IMR-90 (cell line): ENCODE data around the gene SNAPC2. TPM values are rescaled to one million over a fixed set of nuclear protein-coding genes. Genes with fewer than 3 reads are reported as not detected.

Source experiments
- ATAC-seq: fragments of 200-7000 bp; cut with Tn5 transposase; 2 replicates; pipeline ENCODE4 v1.9.1; 2020; ENCODE audit warnings: low read depth, mild to moderate bottlenecking, moderate library complexity
- BruUV-seq: library from RNA; stranded (reverse); fragments of 400-500 nt; replicated peaks from 2 replicates; lab custom pipeline; 2021; lab: Mats Ljungman, UMichigan
- CTCF ChIA-PET: fragments of 300-600 bp; formaldehyde crosslinking; extraction: SDS; loops from one replicate; lab custom pipeline; 2021; ENCODE audit warnings: antibody characterized with exemption; lab: Yijun Ruan, JAX
- POLR2A ChIA-PET: fragments of 300-600 bp; sonication (Branson Sonifier 250); formaldehyde crosslinking; loops from one replicate; lab custom pipeline; 2022; ENCODE audit warnings: antibody characterized with exemption; ENCODE audit not compliant: unreplicated experiment; lab: Charles Lee
- DNase-seq: peaks from one replicate; pipeline ENCODE4 v3.0.0; 2013
- H2AFZ ChIP-seq: replicated peaks from 2 replicates; pipeline ENCODE3; 2013; ENCODE audit warnings: low read length, mild to moderate bottlenecking; ENCODE audit not compliant: poor library complexity
- H2AK5ac ChIP-seq: 2 replicates; pipeline ENCODE4 v1.6.1; 2013; ENCODE audit warnings: low read depth, low read length, inconsistent platforms
- H2AK9ac ChIP-seq: replicated peaks from 2 replicates; pipeline ENCODE3; 2013; ENCODE audit warnings: mild to moderate bottlenecking, low read depth, low read length, moderate library complexity; ENCODE audit not compliant: poor library complexity
- H2BK120ac ChIP-seq: 2 replicates; pipeline ENCODE4 v1.6.1; 2013; ENCODE audit warnings: low read depth, low read length, inconsistent platforms
- H2BK15ac ChIP-seq: 3 replicates; pipeline ENCODE4 v1.6.1; 2013; ENCODE audit warnings: low read depth, low read length, inconsistent platforms
- H2BK20ac ChIP-seq: 2 replicates; pipeline ENCODE4 v1.6.1; 2013; ENCODE audit warnings: low read depth, mild to moderate bottlenecking, inconsistent platforms, low read length, moderate library complexity
- H2BK5ac ChIP-seq: 2 replicates; pipeline ENCODE4 v1.6.1; 2013; ENCODE audit warnings: mild to moderate bottlenecking, low read depth, low read length, inconsistent platforms; ENCODE audit not compliant: poor library complexity, severe bottlenecking
- H3K14ac ChIP-seq: replicated peaks from 2 replicates; pipeline ENCODE4 v1.6.1; 2013; ENCODE audit warnings: low read depth, low read length, inconsistent platforms
- H3K18ac ChIP-seq: 2 replicates; pipeline ENCODE4 v1.6.1; 2013; ENCODE audit warnings: low read depth, low read length, control low read depth
- H3K23ac ChIP-seq: 2 replicates; pipeline ENCODE4 v1.6.1; 2013; ENCODE audit warnings: low read depth, low read length, inconsistent platforms
- H3K27ac ChIP-seq: 2 replicates; pipeline ENCODE4 v1.5.1; 2013; ENCODE audit warnings: mild to moderate bottlenecking, control low read depth, low read length; ENCODE audit not compliant: insufficient read depth
- H3K27me3 ChIP-seq: 2 replicates; pipeline ENCODE4 v1.6.1; 2013; ENCODE audit warnings: low read length; ENCODE audit not compliant: control insufficient read depth, insufficient read depth
- H3K36me3 ChIP-seq: 2 replicates; pipeline ENCODE4 v1.6.1; 2013; ENCODE audit warnings: low read length, mixed read lengths; ENCODE audit not compliant: control insufficient read depth, insufficient read depth
- H3K4ac ChIP-seq: 2 replicates; pipeline ENCODE4 v1.6.1; 2013; ENCODE audit warnings: low read depth, low read length, inconsistent platforms
- H3K4me1 ChIP-seq: 2 replicates; pipeline ENCODE4 v1.6.1; 2013; ENCODE audit warnings: low read length, mixed read lengths; ENCODE audit not compliant: control insufficient read depth, insufficient read depth
- H3K4me2 ChIP-seq: 2 replicates; pipeline ENCODE4 v1.6.1; 2013; ENCODE audit warnings: low read depth, mild to moderate bottlenecking, control low read depth, low read length, moderate library complexity
- H3K4me3 ChIP-seq: 2 replicates; pipeline ENCODE4 v1.5.1; 2013; ENCODE audit warnings: low read depth, mild to moderate bottlenecking, control low read depth, low read length, moderate library complexity; ENCODE audit not compliant: insufficient read depth
- H3K56ac ChIP-seq: 2 replicates; pipeline ENCODE4 v1.6.1; 2013; ENCODE audit warnings: low read length, inconsistent platforms; ENCODE audit not compliant: insufficient read depth; ENCODE audit errors: extremely low read depth
- H3K79me1 ChIP-seq, 2 experiments: 2 replicates each; pipeline ENCODE4 v1.6.1; 2013; ENCODE audit warnings: low read length in 2 of 2, inconsistent platforms in 1 of 2, low read depth in 1 of 2
- H3K9ac ChIP-seq: 2 replicates; pipeline ENCODE4 v1.6.1; 2013; ENCODE audit warnings: low read depth, low read length, control low read depth
- H3K9me1 ChIP-seq: 2 replicates; pipeline ENCODE4 v1.6.1; 2013; ENCODE audit warnings: low read length, inconsistent platforms; ENCODE audit not compliant: insufficient read depth
- H3K9me3 ChIP-seq: 2 replicates; pipeline ENCODE4 v1.6.1; 2013; ENCODE audit warnings: low read length; ENCODE audit not compliant: control insufficient read depth, insufficient read depth
- H4K20me1 ChIP-seq: 2 replicates; pipeline ENCODE4 v1.6.1; 2013; ENCODE audit warnings: low read length, inconsistent platforms; ENCODE audit not compliant: insufficient read depth
- H4K5ac ChIP-seq: 2 replicates; pipeline ENCODE4 v1.6.1; 2013; ENCODE audit warnings: mild to moderate bottlenecking, low read depth, low read length, control low read depth
- H4K8ac ChIP-seq, 2 experiments: 2 replicates each; pipeline ENCODE4 v1.6.1; 2013; ENCODE audit warnings: low read depth in 2 of 2, low read length in 2 of 2, control low read depth in 1 of 2, inconsistent platforms in 1 of 2
- H4K91ac ChIP-seq: 2 replicates; pipeline ENCODE4 v1.6.1; 2013; ENCODE audit warnings: low read depth, low read length, inconsistent platforms; ENCODE audit not compliant: insufficient read depth
- BHLHE40 ChIP-seq: fragments of 150-350 bp; IDR thresholded peaks from 2 replicates; pipeline ENCODE4 v1.6.1; 2016; ENCODE audit warnings: mild to moderate bottlenecking, low read depth, low read length
- CTCF ChIP-seq: conservative IDR thresholded peaks from 2 replicates; pipeline ENCODE4 v1.5.1; 2012; ENCODE audit warnings: mild to moderate bottlenecking, low read depth, low read length, improper control_type of control experiment
- FOS ChIP-seq: fragments of 150-350 bp; IDR thresholded peaks from 2 replicates; pipeline ENCODE4 v1.6.1; 2016; ENCODE audit warnings: low read depth, low read length
- MAFK ChIP-seq: IDR thresholded peaks from 2 replicates; pipeline ENCODE4 v1.6.1; 2012; ENCODE audit warnings: low read depth, low read length, improper control_type of control experiment
- MAZ ChIP-seq: IDR thresholded peaks from 2 replicates; pipeline ENCODE4 v1.6.1; 2012; ENCODE audit warnings: low read depth, mild to moderate bottlenecking, low read length, improper control_type of control experiment, moderate library complexity, borderline replicate concordance
- NFE2L2 ChIP-seq: fragments of 150-350 bp; IDR thresholded peaks from 2 replicates; pipeline ENCODE4 v1.6.1; 2016; ENCODE audit warnings: low read depth, mild to moderate bottlenecking, low read length
- POLR2A ChIP-seq: IDR thresholded peaks from 2 replicates; pipeline ENCODE4 v1.6.1; 2012; ENCODE audit warnings: mild to moderate bottlenecking, low read depth, low read length
- RAD21 ChIP-seq: IDR thresholded peaks from 2 replicates; pipeline ENCODE4 v1.6.1; 2012; ENCODE audit warnings: low read length, improper control_type of control experiment
- RCOR1 ChIP-seq: IDR thresholded peaks from 2 replicates; pipeline ENCODE4 v1.6.1; 2012; ENCODE audit warnings: mild to moderate bottlenecking, low read length, improper control_type of control experiment; ENCODE audit not compliant: insufficient replicate concordance
- RFX5 ChIP-seq: IDR thresholded peaks from 2 replicates; pipeline ENCODE4 v1.8.0; 2012; ENCODE audit warnings: low read depth, mild to moderate bottlenecking, low read length, moderate library complexity
- SMC3 ChIP-seq: fragments of 150-350 bp; IDR thresholded peaks from 2 replicates; pipeline ENCODE4 v1.6.1; 2016; ENCODE audit warnings: low read depth, mild to moderate bottlenecking, antibody characterized with exemption, low read length, moderate library complexity
- WGBS, 2 experiments: methylation state at CpG; one replicate each; pipeline versions ENCODE4 v1.1.5 to v1.1.7; 2013; ENCODE audit warnings: missing lambda C conversion rate in 2 of 2; ENCODE audit not compliant: insufficient read length in 1 of 2; ENCODE audit errors: extremely low coverage in 2 of 2; 5-methylcytosine and 5-hydroxymethylcytosine counted together
- dilution Hi-C: fragments of 300-500 bp; cut with HindIII; formaldehyde crosslinking; loops from one replicate; pipeline ENCODE4 v1.14.3; 2018; ENCODE audit warnings: low sequenced_read_pairs; ENCODE audit not compliant: unreplicated experiment
- in situ Hi-C: fragments of 300-500 bp; cut with MboI; formaldehyde crosslinking; loops from 3 replicates; pipeline ENCODE4 v1.14.3; 2019; ENCODE audit warnings: low sequenced_read_pairs, inconsistent platforms, mixed read lengths
- intact Hi-C: fragments of 100-400 bp; cut with micrococcal nuclease; formaldehyde crosslinking; loops from 2 replicates; pipeline ENCODE4 v1.10.0; 2022
- polyA plus RNA-seq, 3 experiments: library from polyadenylated mRNA; depleted of rRNA; stranded (reverse); fragments of >200 nt; gene quantifications; 2 replicates each; pipeline ENCODE4 v1.2.3, GENCODE V29; 2012; ENCODE audit warnings: low replicate concordance in 1 of 3
- total RNA-seq: library from RNA; depleted of rRNA; stranded (reverse); fragments of >200 nt; gene quantifications from 2 replicates; pipeline ENCODE4 v1.2.3, GENCODE V29; 2012
- TF ChIP-seq, protein P1 (sequence below): fragments of 150-350 bp; IDR thresholded peaks from 2 replicates; pipeline ENCODE4 v1.6.1; 2016; ENCODE audit warnings: low read depth, mild to moderate bottlenecking, low read length, moderate library complexity, borderline replicate concordance

Gene SNAPC2
- total and polyA plus RNA-seq, 2 of the 4 experiments (the other 2 are of a cell fraction) = 12.5 to 29.2 TPM

DNA sequence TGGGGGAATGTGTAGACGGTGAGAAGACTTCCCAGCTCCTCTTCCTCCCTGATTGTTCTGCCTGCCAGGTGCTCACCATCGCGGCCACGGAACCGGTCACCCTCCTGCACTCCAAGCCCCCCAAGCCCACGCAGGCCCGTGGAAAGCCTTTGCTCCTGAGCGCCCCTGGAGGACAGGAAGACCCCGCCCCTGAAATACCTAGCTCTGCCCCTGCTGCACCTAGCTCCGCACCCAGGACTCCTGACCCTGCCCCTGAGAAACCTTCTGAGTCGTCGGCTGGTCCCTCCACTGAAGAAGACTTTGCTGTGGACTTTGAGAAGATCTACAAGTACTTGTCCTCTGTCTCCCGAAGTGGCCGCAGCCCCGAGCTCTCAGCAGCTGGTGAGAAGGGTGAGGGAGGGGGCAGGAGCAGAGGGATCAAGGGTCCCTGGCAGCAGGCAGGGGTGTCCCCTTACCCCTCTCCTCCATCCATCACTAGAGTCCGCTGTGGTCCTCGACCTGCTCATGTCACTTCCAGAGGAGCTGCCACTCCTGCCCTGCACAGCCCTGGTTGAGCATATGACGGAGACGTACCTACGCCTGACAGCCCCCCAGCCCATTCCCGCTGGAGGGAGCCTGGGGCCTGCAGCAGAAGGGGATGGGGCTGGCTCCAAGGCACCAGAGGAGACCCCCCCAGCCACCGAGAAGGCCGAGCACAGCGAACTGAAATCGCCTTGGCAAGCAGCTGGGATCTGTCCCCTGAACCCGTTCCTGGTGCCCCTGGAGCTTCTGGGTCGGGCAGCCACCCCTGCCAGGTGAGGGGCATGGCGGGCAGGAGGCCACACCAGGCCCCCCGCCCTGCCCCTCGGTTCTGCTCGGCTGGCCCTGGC, 2.1 kb downstream of the SNAPC2 start:
- BruUV-seq = no TSS peak
- Histone ChIP-seq H3K23ac (no peak overlapping the region), H2AK9ac (no peak overlapping the region), H2AK5ac (no peak overlapping the region), H3K9me3 (no peaks in the 10 kb centered on the region), H3K36me3 (peaks cover 7% of the 10 kb centered on the region; the same call in 1 of the 2 replicates), H3K27ac (no peak overlapping the region), H2BK20ac (no peak overlapping the region), H2BK15ac (no peak overlapping the region), H3K4me1 (peaks cover 20% of the 10 kb centered on the region), H3K4me2 (no peak overlapping the region; the same call in 1 of the 2 replicates), H3K14ac (no peak overlapping the region), H3K4ac (no peak overlapping the region), H4K5ac (no peak overlapping the region), H3K9me1 (peaks cover 9% of the 10 kb centered on the region), H2AFZ (no peak overlapping the region), H2BK5ac (no peak overlapping the region), H4K91ac (no peak overlapping the region), H3K27me3 (peaks cover under 1% of the 10 kb centered on the region; the same call in 1 of the 2 replicates), H4K20me1 (peaks cover 11% of the 10 kb centered on the region), H2BK120ac (no peak overlapping the region), H3K79me1 (peaks cover 0 to 24% of the 10 kb centered on the region in 2 experiments; a peak in 2 of 4 replicates), H3K9ac (no peak overlapping the region), H3K18ac (no peak overlapping the region), H4K8ac (no peak overlapping the region), H3K56ac (no peak overlapping the region), H3K4me3 (no peak overlapping the region)
- dilution Hi-C loops (no loop called here), intact Hi-C loops (no loop called here), in situ Hi-C loops (no loop called here)
- no peak for DNase-seq
- 89% methylated on average over 8 of the region's 31 CpGs; no CpG with 5 or more reads in 1 of the 2 experiments for WGBS, 2 experiments
- ChIA-PET POLR2A (no interaction called here), CTCF (interaction anchor here (0.6 kb wide), 1 partner anchor 54 kb away, joined by 4 read pairs; no protein-coding TSS in a partner anchor)
- ATAC-seq = no peak
- TF ChIP-seq CTCF (no peak), RAD21 (no peak), POLR2A (no peak), BHLHE40 (no peak), MAFK (no peak), MAZ (no peak), FOS (no peak), NFE2L2 (no peak), RCOR1 (no peak), SMC3 (no peak), RFX5 (no peak)
- TF ChIP-seq, protein P1, sequence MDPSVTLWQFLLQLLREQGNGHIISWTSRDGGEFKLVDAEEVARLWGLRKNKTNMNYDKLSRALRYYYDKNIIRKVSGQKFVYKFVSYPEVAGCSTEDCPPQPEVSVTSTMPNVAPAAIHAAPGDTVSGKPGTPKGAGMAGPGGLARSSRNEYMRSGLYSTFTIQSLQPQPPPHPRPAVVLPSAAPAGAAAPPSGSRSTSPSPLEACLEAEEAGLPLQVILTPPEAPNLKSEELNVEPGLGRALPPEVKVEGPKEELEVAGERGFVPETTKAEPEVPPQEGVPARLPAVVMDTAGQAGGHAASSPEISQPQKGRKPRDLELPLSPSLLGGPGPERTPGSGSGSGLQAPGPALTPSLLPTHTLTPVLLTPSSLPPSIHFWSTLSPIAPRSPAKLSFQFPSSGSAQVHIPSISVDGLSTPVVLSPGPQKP = no peak
